PC-9 (cell line): Measurements from ENCODE around the gene CDH1.

ENCODE experiments used
- CTCF ChIP-seq: fragments of 200-600 bp; sonication (generic); conservative IDR thresholded peaks from 2 replicates; pipeline ENCODE4 v1.6.1; 2017; ENCODE audit warnings: mixed run types, antibody characterized with exemption, mild to moderate bottlenecking, moderate library complexity
- EZH2 ChIP-seq: fragments of 200-600 bp; sonication (generic); IDR thresholded peaks from 2 replicates; pipeline ENCODE4 v1.8.0; 2017; ENCODE audit warnings: antibody characterized with exemption, low read depth

- TF ChIP-seq CTCF, result no peak
- TF ChIP-seq EZH2, result no peak
Observed at GRCh38 chr16:68772871-68773270, 35.8 kb downstream of the CDH1 start.
